ENCODE measurements around the gene FEN1.

DNA sequence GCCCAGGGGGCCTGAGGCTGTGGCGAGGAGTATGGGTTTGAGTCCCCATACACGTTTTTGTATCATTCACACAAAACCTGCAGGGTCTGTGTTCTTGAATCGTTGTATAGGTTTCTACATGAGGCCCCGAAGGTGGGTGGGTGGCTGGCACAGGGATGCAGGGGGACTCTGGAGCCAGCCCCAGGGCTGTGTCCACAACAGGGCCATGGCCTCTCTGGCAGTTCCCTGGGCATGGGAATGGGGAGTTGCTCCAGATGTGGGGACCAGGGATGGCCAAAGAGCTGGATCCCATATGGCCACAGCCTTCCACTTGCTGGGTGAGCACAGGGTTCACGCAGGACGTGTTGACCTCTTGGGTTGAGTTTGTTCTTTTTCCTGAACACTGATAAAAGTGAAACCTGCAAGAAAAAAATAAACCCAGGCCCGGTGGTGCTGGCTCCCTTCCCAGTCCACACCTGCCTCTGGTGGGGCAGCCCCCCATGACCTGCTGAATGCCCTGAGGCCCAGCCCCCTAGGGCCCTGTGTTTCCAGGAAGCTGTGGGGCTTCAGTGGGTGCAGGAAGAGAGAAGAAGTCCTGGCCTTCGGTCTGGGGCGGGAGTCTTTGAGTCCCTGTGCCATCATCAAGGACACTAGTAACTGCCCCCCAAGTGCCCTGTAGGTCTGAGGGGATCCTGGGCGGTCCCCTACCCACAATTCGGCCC is 24.2 kb upstream of the FEN1 start:
- TF ChIP-seq POLR2AphosphoS5 (IDR thresholded peaks at IDR 0.05; ENCODE audit: borderline replicate concordance, low read depth, low read length) (no peak), EZH2 (IDR thresholded peaks at IDR 0.05) (no peak), FOXP2 (optimal IDR thresholded peaks at IDR 0.05; ENCODE audit: control extremely low read depth, extremely low read length, insufficient read depth) (no peak)

Data from SK-N-MC (cell line).